GM23338 (cell line): Measurements from ENCODE around the gene AACS. TPM values are rescaled to one million over a fixed set of nuclear protein-coding genes. Genes with fewer than 3 reads are reported as not detected.
A peak's percentile ranks its signal among the peaks of the same experiment; 100 is the strongest.

Experiments
- ATAC-seq: fragments of 200-7000 bp; cut with Tn5 transposase; 3 replicates; pipeline ENCODE4 v1.9.1; 2020
- DNase-seq: peaks from one replicate; pipeline ENCODE4 v3.0.0-alpha.2; 2015; ENCODE audit warnings: low spot score
- H2AFZ ChIP-seq: fragments of 200-600 bp; sonication (generic); 2 replicates; pipeline ENCODE4 v1.8.0; 2016; ENCODE audit warnings: antibody characterized with exemption, mild to moderate bottlenecking, moderate library complexity
- H3F3A ChIP-seq: fragments of 200-600 bp; sonication (generic); replicated peaks from 2 replicates; pipeline ENCODE4 v1.8.0; 2017; ENCODE audit warnings: antibody characterized with exemption, mixed run types, low read depth
- H3K27ac ChIP-seq: fragments of 200-600 bp; sonication (generic); 2 replicates; pipeline ENCODE4 v1.6.1; 2016; ENCODE audit warnings: low read depth
- H3K27me3 ChIP-seq: fragments of 200-600 bp; sonication (generic); 2 replicates; pipeline ENCODE4 v1.8.0; 2016; ENCODE audit warnings: mild to moderate bottlenecking, mixed run types, moderate library complexity; ENCODE audit not compliant: insufficient read depth
- H3K36me3 ChIP-seq: fragments of 200-600 bp; sonication (generic); 2 replicates; pipeline ENCODE4 v1.8.0; 2016; ENCODE audit warnings: mild to moderate bottlenecking; ENCODE audit not compliant: insufficient read depth
- H3K4me1 ChIP-seq: fragments of 200-600 bp; sonication (generic); 2 replicates; pipeline ENCODE4 v1.8.0; 2016; ENCODE audit warnings: mild to moderate bottlenecking, moderate library complexity; ENCODE audit not compliant: insufficient read depth
- H3K4me2 ChIP-seq: fragments of 200-600 bp; sonication (generic); 2 replicates; pipeline ENCODE4 v1.7.1; 2017; ENCODE audit warnings: mixed run types
- H3K4me3 ChIP-seq: fragments of 200-600 bp; sonication (generic); 2 replicates; pipeline ENCODE4 v1.6.1; 2016; ENCODE audit warnings: mixed run types
- H3K79me2 ChIP-seq: fragments of 200-600 bp; sonication (generic); replicated peaks from 2 replicates; pipeline ENCODE4 v1.8.0; 2017; ENCODE audit warnings: mild to moderate bottlenecking; ENCODE audit not compliant: insufficient read depth
- H3K9me2 ChIP-seq: fragments of 200-600 bp; sonication (generic); 2 replicates; pipeline ENCODE4 v1.8.0; 2017; ENCODE audit not compliant: insufficient read depth
- H4K20me1 ChIP-seq: fragments of 200-600 bp; sonication (generic); replicated peaks from 2 replicates; pipeline ENCODE4 v1.8.0; 2017; ENCODE audit warnings: mild to moderate bottlenecking; ENCODE audit not compliant: insufficient read depth
- H3K27ac Mint-ChIP-seq: 2 replicates; pipeline ENCODE4 v1.8.0; 2020; ENCODE audit warnings: inconsistent platforms, mild to moderate bottlenecking, moderate library complexity, mixed read lengths
- H3K27me3 Mint-ChIP-seq: 3 replicates; pipeline ENCODE4 v1.8.0; 2022; ENCODE audit warnings: low read depth, mild to moderate bottlenecking, moderate library complexity, mixed read lengths, inconsistent platforms; ENCODE audit not compliant: insufficient read depth, poor library complexity
- H3K36me3 Mint-ChIP-seq: 3 replicates; pipeline ENCODE4 v1.8.0; 2021; ENCODE audit warnings: low read depth, mild to moderate bottlenecking, inconsistent platforms, moderate library complexity, mixed read lengths
- H3K4me1 Mint-ChIP-seq: 3 replicates; pipeline ENCODE4 v1.8.0; 2020; ENCODE audit warnings: mild to moderate bottlenecking, inconsistent platforms, mixed read lengths
- H3K4me3 Mint-ChIP-seq: 3 replicates; pipeline ENCODE4 v1.8.0; 2021; ENCODE audit warnings: moderate library complexity, mild to moderate bottlenecking, inconsistent platforms, mixed read lengths
- H3K9me3 Mint-ChIP-seq: 3 replicates; pipeline ENCODE4 v1.8.0; 2020; ENCODE audit warnings: moderate library complexity, mild to moderate bottlenecking, inconsistent platforms, mixed read lengths
- CREB1 ChIP-seq: fragments of 250-450 bp; sonication (Bioruptor Pico); IDR thresholded peaks from 2 replicates; pipeline ENCODE4 v1.5.0; 2020; ENCODE audit warnings: low read depth, mild to moderate bottlenecking, moderate library complexity
- CTCF ChIP-seq, 2 experiments: fragments of 200-600 bp in 1 of 2; sonication (generic) in 1 of 2; conservative IDR thresholded peaks; 2 replicates each; pipeline versions ENCODE4 v1.5.1 to v1.6.1; 2016 to 2017; ENCODE audit warnings: antibody characterized with exemption in 2 of 2, low read depth in 2 of 2, mild to moderate bottlenecking in 2 of 2, moderate library complexity in 1 of 2
- EZH2 ChIP-seq: fragments of 200-600 bp; sonication (generic); IDR thresholded peaks from one replicate; pipeline ENCODE4 v1.8.0; 2017; ENCODE audit warnings: antibody characterized with exemption, mild to moderate bottlenecking, low read depth; ENCODE audit not compliant: unreplicated experiment
- EZH2phosphoT487 ChIP-seq: fragments of 200-600 bp; sonication (generic); IDR thresholded peaks from one replicate; pipeline ENCODE4 v1.8.1; 2018; ENCODE audit warnings: antibody characterized with exemption; ENCODE audit not compliant: unreplicated experiment
- POLR2AphosphoS5 ChIP-seq: IDR thresholded peaks from 2 replicates; pipeline ENCODE4 v1.6.1; 2016; ENCODE audit warnings: antibody characterized with exemption, low read depth
- STAT1 ChIP-seq: IDR thresholded peaks from one replicate; pipeline ENCODE4 v1.6.1; 2016; ENCODE audit warnings: antibody characterized with exemption; ENCODE audit not compliant: unreplicated experiment
- ZNF114 ChIP-seq: fragments of 250-450 bp; sonication (Bioruptor Pico); IDR thresholded peaks from 2 replicates; pipeline ENCODE4 v1.5.0; 2020; ENCODE audit warnings: mild to moderate bottlenecking, moderate library complexity
- ZNF331 ChIP-seq: fragments of 250-450 bp; sonication (Bioruptor Pico); IDR thresholded peaks from 2 replicates; pipeline ENCODE4 v1.5.0; 2020; ENCODE audit warnings: low read depth, mild to moderate bottlenecking, moderate library complexity
- polyA plus RNA-seq: library from polyadenylated mRNA; unstranded; fragments of >200 nt; fragmentation: Nextera tagmentation; extraction: Ambion mirVana; gene quantifications from 2 replicates; pipeline ENCODE4 v1.2.1, GENCODE V29; 2016
- total RNA-seq: library from RNA; depleted of rRNA; stranded (reverse); fragments of >200 nt; shearing (Covaris generic); gene quantifications from 2 replicates; pipeline ENCODE4 v1.2.3, GENCODE V29; 2014
- TF ChIP-seq, protein P1 (sequence below): IDR thresholded peaks from 2 replicates; pipeline ENCODE4 v1.6.1; 2016; ENCODE audit warnings: antibody characterized with exemption

Gene AACS
- total and polyA plus RNA-seq, 2 experiments from 2014 or later: 31.1 to 64.4 TPM

DNA sequence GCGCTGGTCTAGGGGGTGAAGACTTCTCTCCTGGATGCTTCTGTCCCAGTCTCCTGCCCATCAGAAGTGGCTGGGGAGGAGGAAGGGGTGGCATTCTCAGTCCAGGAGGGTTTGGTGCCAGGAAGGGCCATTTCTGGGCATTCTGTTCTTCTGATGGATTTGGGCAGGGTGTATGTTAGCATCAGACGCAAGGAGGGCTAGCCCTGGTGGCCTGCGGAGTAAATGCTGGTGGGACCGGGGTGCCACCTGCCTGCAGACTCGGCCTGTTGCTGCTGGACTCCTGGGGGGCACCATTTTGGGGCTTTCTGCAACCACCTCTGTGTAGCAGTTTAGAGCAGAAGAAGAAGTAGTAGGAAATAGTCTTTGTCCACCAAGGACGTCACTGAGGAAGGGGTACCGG lies 31.7 kb downstream of the AACS start:
- Histone ChIP-seq H2AFZ (no peak overlapping the region), H3K9me2 (no peaks in the 10 kb centered on the region), H3K36me3 (no peaks in the 10 kb centered on the region), H3K4me2 (no peak overlapping the region), H3K4me1 (no peaks in the 10 kb centered on the region), H3K27me3 (no peaks in the 10 kb centered on the region), H3F3A (no peaks in the 10 kb centered on the region), H3K79me2 (peaks cover 49% of the 10 kb centered on the region), H3K27ac (no peak overlapping the region), H4K20me1 (peaks cover 29% of the 10 kb centered on the region), H3K4me3 (no peak overlapping the region)
- H3K4me1 Mint-ChIP-seq: peaks cover 10% of the 10 kb centered on the region; the same call in 1 of the 3 replicates
- H3K36me3 Mint-ChIP-seq: peaks cover 3% of the 10 kb centered on the region; the same call in 1 of the 3 replicates
- no peak for DNase-seq
- ATAC-seq: no peak
- no peak overlapping the region for H3K4me3 Mint-ChIP-seq
- H3K27me3 Mint-ChIP-seq: peaks cover 10% of the 10 kb centered on the region
- H3K9me3 Mint-ChIP-seq: no peaks in the 10 kb centered on the region; the same call in 1 of the 3 replicates
- H3K27ac Mint-ChIP-seq: no peak overlapping the region
- TF ChIP-seq CTCF (conservative IDR thresholded peaks at IDR 0.05; ENCODE audit: low read depth in 2 of 2) (peak in 1 of 2 experiments; percentile 26; a peak in 1 of 4 replicates), ZNF114 (CRISPR knock-in tag) (no peak)

- H3K27ac Mint-ChIP-seq: peak overlapping the region; percentile 24; the same call in 1 of the 2 replicates
- peaks cover 49% of the 10 kb centered on the region for H3K79me2 ChIP-seq
- peak; percentile 22; the same call in 1 of the 3 replicates for ATAC-seq
Measured at GRCh38 chr12:125097427-125097826, 32.2 kb downstream of the AACS start.

More at GRCh38 chr12:125097427-125097826, 32.2 kb downstream of the AACS start:
- no peaks in the 10 kb centered on the region; the same call in 1 of the 2 replicates for H3K36me3 ChIP-seq
- H3K9me2 ChIP-seq: no peaks in the 10 kb centered on the region
- Mint-ChIP-seq H3K4me1 (peaks cover 10% of the 10 kb centered on the region; the same call in 1 of the 3 replicates), H3K9me3 (no peaks in the 10 kb centered on the region; the same call in 1 of the 3 replicates), H3K27me3 (peaks cover 10% of the 10 kb centered on the region), H3K4me3 (no peak overlapping the region), H3K36me3 (peaks cover 2% of the 10 kb centered on the region; the same call in 2 of the 3 replicates)
- H3F3A ChIP-seq: no peaks in the 10 kb centered on the region
- DNase-seq: no peak
- H3K4me1 ChIP-seq: no peaks in the 10 kb centered on the region
- no peak for TF ChIP-seq ZNF114 (CRISPR knock-in tag)
- TF ChIP-seq, protein P1, sequence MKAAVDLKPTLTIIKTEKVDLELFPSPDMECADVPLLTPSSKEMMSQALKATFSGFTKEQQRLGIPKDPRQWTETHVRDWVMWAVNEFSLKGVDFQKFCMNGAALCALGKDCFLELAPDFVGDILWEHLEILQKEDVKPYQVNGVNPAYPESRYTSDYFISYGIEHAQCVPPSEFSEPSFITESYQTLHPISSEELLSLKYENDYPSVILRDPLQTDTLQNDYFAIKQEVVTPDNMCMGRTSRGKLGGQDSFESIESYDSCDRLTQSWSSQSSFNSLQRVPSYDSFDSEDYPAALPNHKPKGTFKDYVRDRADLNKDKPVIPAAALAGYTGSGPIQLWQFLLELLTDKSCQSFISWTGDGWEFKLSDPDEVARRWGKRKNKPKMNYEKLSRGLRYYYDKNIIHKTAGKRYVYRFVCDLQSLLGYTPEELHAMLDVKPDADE: no peak
- TF ChIP-seq EZH2phosphoT487: no peak
- no peak for TF ChIP-seq CREB1 (CRISPR knock-in tag)
- no peak for TF ChIP-seq ZNF331 (CRISPR knock-in tag)
- TF ChIP-seq CTCF (conservative IDR thresholded peaks at IDR 0.05; ENCODE audit: low read depth in 2 of 2): no peak
- no peak for TF ChIP-seq STAT1
- TF ChIP-seq EZH2: no peak
- no peak for TF ChIP-seq POLR2AphosphoS5
- no peaks in the 10 kb centered on the region for H3K27me3 ChIP-seq
- H2AFZ ChIP-seq: no peak overlapping the region
- H3K27ac ChIP-seq: no peak overlapping the region
- H4K20me1 ChIP-seq: peaks cover 26% of the 10 kb centered on the region
- no peak overlapping the region for H3K4me3 ChIP-seq
- H3K4me2 ChIP-seq: no peak overlapping the region
